Measurements from ENCODE around the gene WDR11.

Gene WDR11

GRCh38 chr10:120949609-120950031 is 98.5 kb downstream of the WDR11 start:
- FAIRE-seq = no peak
- no peak for DNase-seq (ENCODE audit: insufficient read length, low spot score)
- no peak for TF ChIP-seq POLR2AphosphoS5 (IDR thresholded peaks at IDR 0.05; ENCODE audit: low read depth, low read length)

DNA sequence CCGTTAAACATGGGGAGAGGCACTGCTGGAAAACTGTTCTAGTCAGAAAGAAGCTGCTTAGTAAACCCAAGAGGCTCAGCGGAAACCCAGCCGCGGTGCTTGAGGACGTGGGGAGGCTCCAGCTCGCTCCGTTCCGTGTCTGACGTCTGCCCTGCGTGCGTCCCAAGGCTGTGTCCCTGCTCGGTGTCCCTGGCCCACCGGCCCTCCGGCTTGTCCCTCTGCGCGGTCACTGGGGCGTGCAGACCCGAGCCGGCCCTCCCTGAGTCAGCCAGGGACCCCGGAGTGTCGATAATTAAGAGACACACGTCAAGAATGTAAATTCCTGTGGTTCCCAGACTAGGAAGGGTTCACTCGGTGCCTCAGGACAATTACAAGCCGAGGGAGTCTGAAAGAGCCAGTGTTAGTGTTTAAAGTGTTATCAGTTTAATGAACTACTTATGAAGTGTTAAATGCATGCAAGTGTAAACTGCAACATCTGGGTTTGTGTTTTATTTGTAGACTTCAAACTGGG is 98.9 kb downstream of the WDR11 start:
- TF ChIP-seq SPI1 (IDR thresholded peaks at IDR 0.05; ENCODE audit: low read depth, low read length) (no peak), POU2F2 (IDR thresholded peaks at IDR 0.05; ENCODE audit: low read depth, low read length) (no peak), POLR2A (IDR thresholded peaks at IDR 0.05; ENCODE audit: low read depth, low read length) (no peak), POLR2AphosphoS5 (IDR thresholded peaks at IDR 0.05; ENCODE audit: low read depth, low read length) (no peak), PAX5 (IDR thresholded peaks at IDR 0.05; ENCODE audit: insufficient read depth, low read length, severe bottlenecking) (no peak), TAF1 (IDR thresholded peaks at IDR 0.05; ENCODE audit: low read depth, low read length) (no peak)
- no peak for DNase-seq (ENCODE audit: insufficient read length, low spot score)
- FAIRE-seq = no peak

DNA sequence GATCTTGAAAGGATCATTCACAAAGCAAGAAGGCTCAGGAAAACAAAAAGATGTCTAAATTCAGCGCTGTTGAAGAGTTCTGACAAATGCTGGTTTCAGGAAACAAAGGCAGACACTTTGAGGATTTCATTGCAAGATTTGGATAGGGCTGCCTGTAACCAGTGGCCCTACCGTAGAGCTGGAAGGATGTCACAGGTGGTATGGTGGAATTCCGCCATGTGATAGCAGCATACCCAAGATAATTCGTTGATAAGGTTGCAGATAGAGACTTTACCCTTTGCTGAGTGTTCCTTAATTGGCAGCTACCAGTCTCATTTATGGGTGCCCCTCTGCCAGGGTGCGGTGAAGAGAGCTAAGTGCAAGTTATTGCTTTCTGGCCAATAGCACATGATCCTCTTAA is 100.1 kb downstream of the WDR11 start:
- FAIRE-seq = no peak
- no peak for DNase-seq (ENCODE audit: insufficient read length, low spot score)
- TF ChIP-seq PAX5 (IDR thresholded peaks at IDR 0.05; ENCODE audit: insufficient read depth, low read length, severe bottlenecking) = no peak
- TF ChIP-seq POLR2AphosphoS5 (IDR thresholded peaks at IDR 0.05; ENCODE audit: low read depth, low read length) = no peak
- TF ChIP-seq TAF1 (IDR thresholded peaks at IDR 0.05; ENCODE audit: low read depth, low read length) = no peak
- no peak for TF ChIP-seq POLR2A (IDR thresholded peaks at IDR 0.05; ENCODE audit: low read depth, low read length)
- no peak for TF ChIP-seq POU2F2 (IDR thresholded peaks at IDR 0.05; ENCODE audit: low read depth, low read length)
- TF ChIP-seq SPI1 (IDR thresholded peaks at IDR 0.05; ENCODE audit: low read depth, low read length) = no peak

DNA sequence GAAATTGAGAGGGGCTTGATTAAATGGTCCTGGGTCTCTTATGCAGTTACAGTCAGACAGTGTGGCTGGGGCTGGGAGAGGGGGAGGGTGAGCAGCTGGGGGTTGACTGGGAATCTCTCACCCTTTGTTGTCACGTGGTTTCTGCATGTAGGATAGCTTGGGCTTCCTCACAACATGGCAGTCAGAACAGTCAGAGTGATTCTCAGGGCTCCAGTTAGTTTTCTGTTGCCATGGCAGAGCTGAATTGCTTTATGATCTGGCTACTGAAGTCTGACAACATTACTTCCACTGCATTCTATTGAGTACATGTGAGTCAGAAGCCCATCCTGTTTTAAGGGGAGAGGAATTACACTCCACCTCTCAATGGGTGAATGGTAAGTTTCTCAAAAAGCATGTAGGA is 102.7 kb downstream of the WDR11 start:
- FAIRE-seq = no peak
- TF ChIP-seq TAF1 (IDR thresholded peaks at IDR 0.05; ENCODE audit: low read depth, low read length) = no peak
- no peak for TF ChIP-seq PAX5 (IDR thresholded peaks at IDR 0.05; ENCODE audit: insufficient read depth, low read length, severe bottlenecking)
- no peak for TF ChIP-seq SPI1 (IDR thresholded peaks at IDR 0.05; ENCODE audit: low read depth, low read length)
- no peak for TF ChIP-seq POLR2AphosphoS5 (IDR thresholded peaks at IDR 0.05; ENCODE audit: low read depth, low read length)
- no peak for DNase-seq (ENCODE audit: insufficient read length, low spot score)
